SK-N-MC (cell line): ENCODE data around the gene SBK2.

ENCODE experiments used
- EZH2 ChIP-seq: fragments of 200-600 bp; sonication (generic); IDR thresholded peaks from one replicate; pipeline ENCODE4 v1.6.1; 2017; ENCODE audit warnings: antibody characterized with exemption
- FOXP2 ChIP-seq: optimal IDR thresholded peaks from 2 replicates; pipeline ENCODE3; 2011; ENCODE audit warnings: mild to moderate bottlenecking, moderate library complexity; ENCODE audit not compliant: insufficient read depth; ENCODE audit errors: extremely low read length, control extremely low read depth
- POLR2AphosphoS5 ChIP-seq: IDR thresholded peaks from 2 replicates; pipeline ENCODE4 v1.6.1; 2012; ENCODE audit warnings: mild to moderate bottlenecking, low read depth, low read length, borderline replicate concordance

- TF ChIP-seq EZH2 = no peak
- no peak for TF ChIP-seq POLR2AphosphoS5
- TF ChIP-seq FOXP2 = no peak
Observed at GRCh38 chr19:55554302-55554701, 17.4 kb upstream of the SBK2 start.
